Measurements from ENCODE around the gene FBXL7. TPM values are rescaled to one million over a fixed set of nuclear protein-coding genes. Genes with fewer than 3 reads are reported as not detected.
A peak's percentile ranks its signal among the peaks of the same experiment; 100 is the strongest.

FBXL7 gene
- total and polyA plus RNA-seq, 12 donors, result 8.7 to 33.4 (median 23.5) TPM

- no peaks in the 10 kb centered on the region for H3K27me3 ChIP-seq
- ATAC-seq, result no peak
- DNase-seq, result no peak
- intact Hi-C loops (cut with DNase I), result no loop called here
- H3K4me3 ChIP-seq, result no peak overlapping the region
- H3K9me3 ChIP-seq, result no peaks in the 10 kb centered on the region
- no peaks in the 10 kb centered on the region for H3K36me3 ChIP-seq
- WGBS, 2 donors, result 63 to 64% methylated on average over 5 of the region's 5 CpGs
- TF ChIP-seq CTCF (IDR thresholded peaks at IDR 0.05), result no peak
- H3K27ac ChIP-seq, result no peak overlapping the region
- no peaks in the 10 kb centered on the region for H3K4me1 ChIP-seq
Measured at GRCh38 chr5:15957124-15957523, 457.1 kb downstream of the FBXL7 start.

GRCh38 chr5:15959370-15960164 lies 459.6 kb downstream of the FBXL7 start:
- no peaks in the 10 kb centered on the region for H3K9me3 ChIP-seq
- TF ChIP-seq CTCF (IDR thresholded peaks at IDR 0.05), result no peak
- no peaks in the 10 kb centered on the region for H3K27me3 ChIP-seq
- intact Hi-C loops (cut with DNase I), result no loop called here
- no peaks in the 10 kb centered on the region for H3K36me3 ChIP-seq
- peak in 6 of 8 donors; percentile 22 to 81 (median 62) for ATAC-seq
- H3K27ac ChIP-seq, result no peak overlapping the region
- H3K4me1 ChIP-seq, result no peaks in the 10 kb centered on the region
- no peak for DNase-seq
- 71 to 73% methylated on average over 7 of the region's 7 CpGs for WGBS, 2 donors
- no peak overlapping the region for H3K4me3 ChIP-seq

- Histone ChIP-seq H3K4me3 (no peak overlapping the region), H3K36me3 (no peaks in the 10 kb centered on the region), H3K9me3 (no peaks in the 10 kb centered on the region), H3K27me3 (no peaks in the 10 kb centered on the region), H3K27ac (no peak overlapping the region), H3K4me1 (peaks cover 0 to 7% (median 0%) of the 10 kb centered on the region in 9 donors)
- ATAC-seq (no peak), DNase-seq (no peak)
- TF ChIP-seq CTCF (IDR thresholded peaks at IDR 0.05), result no peak
- intact Hi-C loops (cut with DNase I), result no loop called here
- 52 to 55% methylated on average over 6 of the region's 6 CpGs for WGBS, 2 donors
Measured at GRCh38 chr5:15966066-15966640, 466.2 kb downstream of the FBXL7 start.

GRCh38 chr5:15966651-15967050 lies 466.7 kb downstream of the FBXL7 start:
- no peak for DNase-seq
- H3K27me3 ChIP-seq, result no peaks in the 10 kb centered on the region
- no peak for TF ChIP-seq CTCF (IDR thresholded peaks at IDR 0.05)
- ATAC-seq, result no peak
- peaks cover 0 to 7% (median 0%) of the 10 kb centered on the region in 9 donors for H3K4me1 ChIP-seq
- no peaks in the 10 kb centered on the region for H3K36me3 ChIP-seq
- no peak overlapping the region for H3K4me3 ChIP-seq
- no peaks in the 10 kb centered on the region for H3K9me3 ChIP-seq
- intact Hi-C loops (cut with DNase I), result no loop called here
- no peak overlapping the region for H3K27ac ChIP-seq

Measured in heart right ventricle (tissue), 16 donors.